GM21619 (cell line): ENCODE data around the gene VDR.

Experiments used
- ATAC-seq: cut with Tn5 transposase; IDR thresholded peaks from one replicate; pipeline ENCODE4 v1.9.1; 2021; ENCODE audit not compliant: unreplicated experiment

VDR gene

DNA sequence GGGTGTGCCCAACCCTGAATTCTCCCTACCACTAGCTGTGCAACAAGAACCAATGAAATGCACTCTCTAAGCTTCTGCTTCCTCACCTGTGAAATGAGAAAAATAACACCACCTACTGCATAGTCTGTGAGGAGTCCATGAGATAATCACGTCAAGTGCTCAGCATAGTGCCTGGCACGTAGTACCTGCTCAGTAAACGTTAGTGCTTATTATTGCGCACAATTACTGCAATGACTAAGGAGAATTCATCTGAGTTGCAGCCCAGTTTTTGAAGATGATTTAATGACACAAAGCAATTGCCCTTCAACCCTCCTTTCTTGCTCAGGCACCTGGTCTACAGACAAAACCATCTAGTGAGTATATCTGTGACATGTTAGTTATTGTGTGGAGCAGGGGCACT is 8.8 kb downstream of the VDR start:
- ATAC-seq, result no peak

DNA sequence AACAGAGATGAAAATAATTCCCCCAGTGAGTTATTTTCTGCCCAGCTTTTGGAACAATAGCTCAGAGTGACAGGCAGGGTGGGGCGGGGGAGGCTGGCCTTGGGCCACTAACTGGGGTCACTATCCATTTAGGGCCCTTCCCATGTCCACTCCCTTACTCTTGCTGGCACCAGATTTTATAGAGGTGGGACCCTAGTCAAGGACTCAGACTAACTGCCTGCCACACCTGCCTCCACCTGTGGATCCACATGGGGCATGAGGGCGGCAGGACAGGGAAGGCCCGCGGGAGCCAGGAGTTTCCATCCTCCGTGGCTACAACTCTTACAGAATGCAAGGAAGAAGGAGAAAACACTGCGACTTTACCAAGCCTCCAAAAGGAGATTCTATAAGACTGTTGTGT is 10.1 kb downstream of the VDR start:
- no peak for ATAC-seq

DNA sequence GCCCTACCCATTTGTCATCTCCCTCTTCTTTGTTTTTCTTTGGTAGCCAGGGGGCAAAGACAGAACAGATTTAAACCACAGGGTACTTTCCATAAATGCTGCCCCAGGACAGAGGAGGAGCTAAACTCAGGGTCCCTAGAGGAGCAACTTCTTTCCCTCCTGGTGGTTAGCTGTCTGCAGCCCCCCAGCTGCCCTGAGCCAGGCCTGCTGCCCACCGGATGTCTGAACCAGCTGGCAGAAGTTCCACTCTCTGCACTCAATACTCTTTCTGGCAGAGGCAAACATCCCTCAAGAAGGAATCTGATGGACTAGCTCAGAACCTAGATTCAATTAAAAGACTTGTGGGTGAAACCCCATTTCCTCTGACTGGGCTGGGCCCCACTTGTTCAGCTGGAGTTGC is 10.7 kb downstream of the VDR start:
- ATAC-seq, result peak; percentile 62

DNA sequence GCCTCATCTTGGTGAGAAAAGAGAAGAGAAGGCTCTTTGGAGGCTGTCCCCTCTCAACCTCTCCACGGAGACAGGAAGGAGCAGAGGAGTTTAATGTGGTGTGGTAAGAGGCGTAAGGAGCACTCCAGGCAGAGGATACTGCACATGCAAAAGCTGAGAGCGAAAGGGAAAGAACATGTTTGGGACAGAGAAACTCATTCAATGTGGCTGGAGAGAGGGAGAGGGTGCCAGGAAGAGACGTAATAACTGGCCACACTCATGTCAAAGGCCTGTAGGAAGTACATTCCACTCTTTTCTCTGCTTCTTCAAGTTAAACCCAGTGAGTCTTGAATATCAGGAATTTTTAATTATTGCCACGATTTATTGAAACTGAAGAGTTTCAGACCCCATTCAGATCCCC is 12.0 kb downstream of the VDR start:
- ATAC-seq, result no peak

DNA sequence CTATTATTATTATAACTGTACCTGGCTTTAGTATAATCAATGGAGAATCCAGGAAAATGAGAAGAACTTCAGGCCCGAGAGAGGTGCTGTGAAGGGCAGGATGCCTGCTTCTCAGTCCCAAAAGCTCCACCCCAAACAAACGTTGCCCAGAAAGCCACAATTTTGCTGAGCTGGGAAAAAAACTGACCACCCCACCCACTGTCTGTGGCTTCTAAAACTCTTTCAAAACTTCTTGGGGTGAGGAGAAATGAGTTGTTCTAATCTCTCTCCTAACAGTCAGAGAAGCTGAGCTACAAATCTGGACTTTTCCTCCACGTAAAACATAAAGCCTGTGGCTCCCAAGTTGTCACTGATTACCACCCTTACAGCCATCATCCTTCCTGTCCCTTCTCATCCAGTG is 13.4 kb downstream of the VDR start:
- ATAC-seq, result no peak

DNA sequence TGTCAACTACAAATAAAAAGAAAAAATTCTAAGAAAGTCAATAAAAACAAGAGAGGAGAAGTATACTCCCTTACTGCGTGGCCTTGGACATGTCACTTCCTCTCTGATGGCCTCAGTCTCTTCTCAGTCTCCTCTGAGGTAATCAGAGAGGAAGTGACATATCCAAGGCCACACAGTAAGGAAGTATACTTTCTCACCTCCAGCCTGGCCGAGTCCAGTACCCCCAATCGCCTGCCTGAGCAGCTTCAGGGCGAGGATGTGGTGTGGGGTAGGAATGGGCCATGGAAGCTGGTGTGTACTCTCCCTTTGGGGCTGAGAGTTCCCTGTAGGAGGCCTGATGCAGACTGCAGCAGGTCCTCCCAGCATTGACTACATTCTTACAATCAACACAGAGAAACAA is 15.8 kb downstream of the VDR start:
- ATAC-seq, result peak; percentile 45

DNA sequence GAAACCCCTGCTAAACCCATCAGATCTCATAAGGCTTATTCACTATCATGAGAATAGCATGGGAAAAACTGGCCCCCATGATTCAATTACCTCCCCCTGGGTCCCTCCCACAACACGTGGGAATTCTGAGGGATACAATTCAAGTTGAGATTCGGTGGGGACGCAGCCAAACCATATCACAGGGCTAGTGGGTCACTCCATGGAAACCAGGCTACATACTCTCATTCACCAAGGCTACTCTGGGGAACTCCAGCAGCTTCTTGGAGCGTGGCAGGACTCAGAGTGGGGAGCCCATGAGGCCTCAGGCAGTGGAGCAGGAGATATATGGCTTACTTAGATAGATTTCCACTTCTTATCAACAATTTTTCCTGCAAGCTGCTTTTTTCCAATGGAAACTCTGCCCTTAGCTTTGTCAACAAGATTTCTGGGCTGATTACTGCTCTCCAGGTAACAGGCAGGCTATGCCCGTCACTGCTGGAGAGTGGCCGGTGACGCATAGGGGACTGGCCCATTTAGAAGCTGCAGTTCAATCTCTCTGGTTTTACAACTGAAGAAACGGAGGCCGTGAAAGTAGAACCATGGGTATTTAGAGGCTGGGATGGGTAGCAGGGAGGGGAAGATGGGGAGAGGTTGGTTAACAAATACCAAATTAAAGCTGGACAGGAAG is 16.5 kb downstream of the VDR start:
- no peak for ATAC-seq

DNA sequence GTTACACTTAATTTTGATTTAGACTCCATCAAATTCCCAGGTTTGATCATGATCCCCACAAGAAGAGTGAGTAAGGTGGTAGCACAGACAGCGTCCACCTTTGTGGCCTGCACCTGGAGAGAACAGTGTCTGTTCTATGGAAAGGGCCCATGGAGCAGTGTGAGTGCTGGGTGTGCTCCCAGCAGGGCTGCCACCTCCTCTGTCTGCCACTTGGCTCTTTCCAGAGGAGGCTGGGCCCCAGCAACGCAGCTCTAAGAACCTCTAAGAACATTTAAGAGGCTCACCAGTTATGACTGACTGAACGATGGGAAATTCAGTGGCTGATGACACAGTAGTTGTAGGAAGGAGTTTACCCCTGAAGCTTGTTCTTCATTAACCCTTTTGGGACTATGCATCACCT is 17.3 kb downstream of the VDR start:
- no peak for ATAC-seq

DNA sequence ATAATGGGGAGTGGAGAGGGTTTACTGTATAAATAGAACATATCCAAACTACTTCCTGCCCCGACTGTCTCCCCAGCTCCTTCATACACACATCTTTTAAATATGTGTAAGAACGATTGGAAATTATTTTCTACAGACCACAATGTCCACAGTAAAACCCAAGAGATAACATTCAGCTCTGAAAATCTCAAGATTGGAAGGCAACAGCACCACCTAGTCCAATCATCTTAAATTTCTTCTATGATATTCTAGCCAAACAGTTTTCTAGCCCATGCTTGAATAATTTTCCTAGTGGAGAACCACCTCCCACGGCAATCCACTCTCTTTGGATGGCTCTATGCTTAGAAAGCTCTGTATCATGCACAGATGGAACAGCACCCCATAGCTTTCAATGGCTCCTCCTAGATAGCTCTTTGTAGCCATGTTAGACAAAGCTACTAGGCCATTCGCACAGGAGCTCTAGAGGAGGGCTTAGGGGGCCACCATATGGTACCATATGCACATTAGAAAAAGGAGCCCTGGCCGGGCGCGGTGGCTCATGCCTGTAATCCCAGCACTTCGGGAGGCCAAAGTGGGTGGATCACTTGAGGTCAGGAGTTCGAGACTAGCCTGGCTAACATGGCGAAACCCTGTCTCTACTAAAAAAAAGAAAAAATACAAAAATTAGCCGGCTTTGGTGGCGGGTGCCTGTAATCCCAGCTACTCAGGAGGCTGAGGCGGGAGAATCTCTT is 18.1 kb downstream of the VDR start:
- no peak for ATAC-seq

DNA sequence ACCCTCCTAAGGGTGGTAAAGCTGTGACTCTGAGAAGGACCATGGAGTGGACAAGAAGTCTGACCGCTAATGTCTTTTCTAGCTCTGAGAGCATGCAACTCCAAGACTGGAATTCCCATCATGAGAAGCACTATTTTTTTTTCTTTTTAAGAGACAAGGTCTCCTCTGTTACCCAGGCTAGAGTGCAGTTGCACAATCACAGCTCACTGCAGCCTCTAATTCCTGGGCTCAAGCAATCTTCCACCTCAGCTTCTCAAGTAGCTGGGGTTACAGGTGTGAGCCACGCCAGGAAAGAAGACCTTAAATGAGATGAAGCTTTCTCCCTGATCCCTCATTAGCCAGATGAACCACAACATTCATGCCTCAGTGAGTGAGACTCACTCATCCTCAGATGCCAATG is 19.2 kb downstream of the VDR start:
- no peak for ATAC-seq

DNA sequence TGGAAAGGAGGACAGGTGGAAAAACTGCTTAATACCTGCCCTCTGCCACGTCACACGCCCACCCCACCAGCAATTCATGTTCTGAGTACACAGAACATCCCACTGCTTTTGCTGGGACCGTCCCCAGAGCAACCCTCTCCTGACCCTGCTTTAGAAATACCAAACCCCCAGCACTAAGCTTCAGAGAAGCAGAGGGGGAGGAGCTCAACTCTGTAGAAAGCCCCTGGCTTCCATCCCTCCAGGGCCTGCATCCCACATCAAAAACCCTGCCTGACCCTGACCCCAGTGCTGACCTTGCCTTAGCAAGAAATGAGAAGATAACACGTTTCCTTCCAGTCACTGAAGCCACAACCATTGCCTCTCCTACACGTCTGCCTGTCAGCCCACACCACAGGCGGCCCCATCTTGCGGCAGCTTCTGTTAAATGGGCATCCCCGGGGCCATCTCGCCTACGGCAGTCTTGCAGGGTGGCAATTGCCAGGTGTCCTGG is 19.7 kb downstream of the VDR start:
- peak; percentile 42 for ATAC-seq

DNA sequence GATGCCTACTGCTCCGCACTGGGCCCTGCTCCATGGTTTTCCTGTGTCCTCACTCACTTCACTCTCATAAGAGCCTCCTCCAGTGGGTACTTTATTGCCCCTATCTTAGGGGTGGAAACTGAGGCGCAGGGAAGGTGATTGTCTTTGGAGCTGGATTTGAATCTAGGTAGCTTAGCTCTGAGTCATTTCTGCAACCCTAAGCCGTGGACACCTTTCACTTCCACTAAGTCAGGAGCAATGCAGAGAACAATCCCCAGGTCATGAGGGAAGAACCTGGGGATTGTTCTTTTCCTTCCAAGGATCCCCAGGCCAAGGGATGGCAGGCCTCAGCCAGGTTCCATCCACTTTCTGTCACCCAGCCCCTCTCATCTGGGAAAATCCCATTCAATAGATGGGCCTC is 20.3 kb downstream of the VDR start:
- no peak for ATAC-seq

DNA sequence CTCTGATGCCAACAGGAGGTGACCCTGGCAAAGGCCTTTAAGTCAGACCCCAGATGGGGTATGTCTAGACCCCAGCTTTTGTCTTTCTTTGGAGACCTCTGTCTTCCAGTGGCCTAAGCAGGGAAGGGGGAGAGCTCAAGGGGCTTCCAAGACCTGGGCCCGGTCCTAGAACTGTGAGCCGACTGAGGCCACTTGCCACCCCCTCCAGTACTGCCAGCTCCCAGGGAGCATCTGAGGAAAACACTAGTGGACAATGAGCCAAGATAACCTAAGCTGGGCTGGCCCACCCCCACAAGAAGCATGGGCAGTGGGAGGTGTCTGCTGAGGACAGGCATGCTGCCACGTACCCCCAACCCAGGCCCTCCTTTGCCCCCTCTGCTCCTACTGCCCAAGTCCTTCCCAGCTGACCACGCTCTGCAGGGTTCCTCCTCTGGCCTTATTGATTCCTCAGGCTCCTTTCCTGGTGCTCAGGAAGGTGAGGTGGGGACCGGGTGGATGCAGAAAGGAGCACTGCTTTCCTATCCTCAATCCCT is 21.1 kb downstream of the VDR start:
- no peak for ATAC-seq

DNA sequence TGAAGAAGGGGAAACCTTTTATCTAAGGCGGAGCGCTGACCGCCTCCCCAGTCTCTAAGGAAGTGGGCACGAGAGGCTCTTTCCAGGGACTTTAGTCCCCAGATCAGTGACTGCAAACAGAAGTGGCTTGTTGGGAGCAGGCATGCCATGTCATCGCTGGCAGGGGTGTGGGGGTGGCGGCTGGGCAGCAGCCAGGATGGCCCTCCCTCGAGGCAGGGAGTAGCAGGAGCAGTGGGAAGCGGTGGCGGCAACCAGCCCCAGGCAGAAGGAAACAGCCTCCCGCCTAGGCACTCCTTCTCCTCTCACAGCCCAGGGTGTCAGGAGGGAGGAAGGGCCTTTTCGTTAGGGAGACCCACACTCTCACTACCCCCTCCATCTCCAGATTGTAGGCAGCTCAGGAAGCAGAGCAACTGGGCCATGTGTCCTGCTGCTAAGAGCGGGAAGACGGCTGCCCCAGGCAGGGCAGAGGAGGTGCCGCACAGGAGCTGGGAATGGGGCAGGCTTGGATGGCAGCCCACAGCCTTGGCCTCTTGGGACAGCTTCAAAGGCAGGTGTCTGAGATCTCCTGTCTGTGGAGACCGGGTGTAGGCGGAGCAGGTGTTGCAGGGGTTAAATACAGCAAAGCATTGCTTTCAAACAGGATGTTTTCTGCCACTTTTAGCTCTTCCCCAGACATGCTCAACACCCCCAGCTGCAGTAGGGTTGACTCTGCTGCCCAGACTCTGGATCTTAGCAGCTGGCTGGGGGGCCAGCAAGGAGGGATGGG is 21.8 kb downstream of the VDR start:
- ATAC-seq, result peak; percentile 79

DNA sequence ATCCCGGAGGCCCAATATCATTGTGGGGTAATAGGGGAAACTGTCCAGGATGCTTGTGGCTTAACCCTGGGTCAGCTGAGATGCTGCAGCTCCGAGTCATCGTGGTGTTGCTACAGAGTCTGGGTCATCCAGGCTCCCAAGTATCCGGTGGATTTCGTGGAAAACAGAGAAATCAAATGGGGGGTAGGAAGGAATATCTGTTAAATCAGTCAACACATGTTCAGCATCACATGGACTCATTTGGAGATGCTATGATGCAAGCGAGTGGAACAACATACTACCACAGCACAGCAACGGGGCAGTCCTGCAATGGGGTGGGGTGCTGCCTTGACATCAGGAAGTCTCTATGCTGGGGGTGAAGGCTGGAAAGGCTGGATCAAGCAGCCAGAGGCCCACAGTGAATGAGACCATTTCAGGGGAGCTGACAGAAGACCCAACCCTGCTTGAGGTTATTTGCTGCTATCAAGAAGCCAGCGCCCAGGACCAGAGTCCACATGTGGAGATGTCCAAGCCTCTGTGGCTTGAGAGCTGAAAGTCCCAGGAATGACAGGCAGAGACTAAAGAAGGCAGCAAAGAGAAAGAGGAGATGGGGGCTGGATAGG is 22.9 kb downstream of the VDR start:
- ATAC-seq, result no peak

DNA sequence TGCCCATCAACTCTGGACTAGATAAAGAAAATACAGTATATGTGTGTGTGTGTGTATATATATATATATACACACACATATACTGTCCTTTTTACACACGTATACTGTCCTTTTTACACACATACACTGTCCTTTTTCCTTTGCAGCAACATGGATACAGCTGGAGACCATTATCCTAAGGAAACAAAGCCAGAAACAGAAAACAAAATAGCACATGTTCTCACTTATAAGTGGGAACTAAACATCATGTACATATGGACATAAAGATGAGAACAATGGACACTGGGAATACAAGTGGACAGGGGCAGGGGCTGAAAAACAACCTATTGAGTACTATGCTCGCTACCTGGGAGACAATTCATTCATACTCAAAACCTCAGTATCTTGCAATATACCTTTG is 23.7 kb downstream of the VDR start:
- ATAC-seq, result no peak

DNA sequence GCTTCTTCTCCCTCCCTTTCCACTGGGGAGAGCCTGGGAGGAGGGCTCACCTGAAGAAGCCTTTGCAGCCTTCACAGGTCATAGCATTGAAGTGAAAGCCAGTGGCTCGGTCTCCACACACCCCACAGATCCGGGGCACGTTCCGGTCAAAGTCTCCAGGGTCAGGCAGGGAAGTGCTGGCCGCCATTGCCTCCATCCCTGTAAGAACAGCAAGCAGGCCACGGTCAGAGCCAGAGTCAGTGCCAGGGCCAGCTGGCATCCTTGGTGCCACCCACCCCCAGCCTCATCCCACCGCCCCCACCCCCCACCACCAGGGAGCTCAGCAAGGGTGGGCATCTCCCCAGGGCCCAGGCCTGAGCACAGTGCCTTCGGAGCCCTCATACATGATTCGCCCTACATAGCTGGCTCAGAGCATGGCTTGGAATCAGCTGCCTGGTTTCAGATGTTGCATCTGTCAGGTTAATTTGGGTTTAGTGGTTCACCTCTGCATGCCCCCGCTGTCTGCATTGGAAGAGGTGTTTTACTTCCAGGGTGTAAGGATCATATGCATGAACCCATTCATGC is 25.8 kb downstream of the VDR start:
- no peak for ATAC-seq

DNA sequence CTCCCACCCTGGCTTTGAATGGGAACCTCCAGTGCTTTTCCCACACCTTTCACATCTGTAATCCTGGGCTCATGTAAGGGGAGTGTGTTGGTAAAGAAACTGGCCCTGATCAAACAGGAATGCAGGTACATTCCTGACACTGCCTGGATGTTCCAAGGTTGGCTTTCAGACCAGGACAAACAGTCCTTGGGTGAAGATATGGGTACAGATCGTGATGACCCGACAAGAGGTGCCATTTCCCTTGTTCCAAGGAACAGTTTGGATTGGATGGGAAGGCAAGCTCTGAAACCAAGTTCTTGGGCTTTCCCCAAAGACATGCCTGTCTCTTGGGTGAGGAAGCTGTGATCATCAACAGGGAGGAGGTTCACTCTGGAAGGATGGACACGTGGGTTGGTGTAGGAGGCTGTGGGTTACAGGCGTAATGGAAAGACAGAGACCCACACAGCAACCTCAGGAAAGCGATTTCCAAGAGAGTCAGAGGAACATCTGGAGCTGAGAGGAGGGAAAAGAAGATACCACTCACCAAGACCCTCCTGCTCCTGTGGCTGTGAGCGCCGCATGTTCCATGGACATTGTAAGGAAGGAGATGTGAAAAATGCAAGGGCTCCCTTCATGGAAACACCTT is 26.4 kb downstream of the VDR start:
- no peak for ATAC-seq

DNA sequence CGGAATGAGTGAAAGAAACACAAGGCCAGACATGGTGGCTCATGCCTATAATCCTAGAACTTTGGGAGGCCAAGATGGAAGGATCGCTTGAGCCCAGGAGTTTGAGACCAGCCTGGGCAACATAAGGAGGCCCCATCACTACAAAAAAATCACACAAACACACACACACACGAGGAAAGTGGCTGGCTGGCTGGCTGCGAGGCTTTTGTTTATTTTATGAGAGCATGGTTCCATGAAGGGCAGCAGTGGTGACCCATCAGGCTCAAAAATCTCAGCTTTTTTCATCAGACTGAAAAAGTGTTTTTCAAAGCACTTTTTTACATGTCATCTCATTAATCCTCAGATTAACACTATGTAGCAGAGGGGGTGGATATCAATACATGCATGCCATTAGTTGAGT is 27.7 kb downstream of the VDR start:
- no peak for ATAC-seq

DNA sequence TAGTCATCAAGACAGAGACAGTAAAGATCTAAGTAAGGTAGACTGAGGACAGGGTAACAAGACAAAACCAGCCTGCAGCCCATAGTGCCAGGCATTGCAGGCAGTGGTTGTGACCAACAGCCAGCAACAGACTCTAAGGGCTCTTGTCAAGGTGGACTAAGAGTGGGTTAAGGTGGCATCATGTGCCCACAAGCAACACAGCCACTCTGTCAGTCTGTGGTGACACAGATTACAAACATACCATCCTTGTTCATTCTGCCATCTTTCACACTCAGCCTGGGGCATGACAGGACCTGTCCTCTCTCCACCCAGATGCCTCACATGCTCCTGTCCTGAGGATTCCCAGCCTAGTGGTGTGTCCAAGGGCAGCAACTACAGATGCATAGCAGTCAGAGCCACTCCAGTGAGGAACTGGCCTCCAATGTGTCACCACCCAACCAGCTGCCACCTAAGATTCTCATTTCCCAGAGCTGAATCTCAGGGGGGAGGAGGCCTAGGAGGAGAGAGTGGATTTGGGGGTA is 28.3 kb downstream of the VDR start:
- no peak for ATAC-seq
